SW480 (cell line): Measurements from ENCODE around the gene NANOS1.
A peak's percentile ranks its signal among the peaks of the same experiment; 100 is the strongest.

Experiments used
- DNase-seq: peaks from one replicate; pipeline ENCODE4 v3.0.0-alpha.2; 2016; ENCODE audit warnings: low spot score

NANOS1 gene

DNA sequence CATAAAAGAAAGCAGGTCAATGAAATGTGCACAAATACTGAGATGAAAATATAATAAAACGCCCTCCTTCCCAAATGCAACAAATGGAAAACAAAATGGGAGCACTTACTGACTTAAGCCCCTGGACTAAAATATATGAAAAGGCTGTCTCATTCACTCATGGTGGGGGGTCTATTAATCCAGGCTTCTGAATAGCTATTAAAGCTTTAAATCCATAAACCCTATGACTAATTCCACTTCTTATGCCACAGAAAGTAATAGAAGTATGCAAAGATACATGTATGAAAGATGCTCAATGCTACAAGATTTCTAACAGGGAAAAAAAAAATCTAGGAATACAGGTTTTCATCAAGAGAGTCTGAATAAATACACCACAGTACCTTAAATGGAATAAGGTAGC is 30.6 kb downstream of the NANOS1 start:
- DNase-seq: no peak

DNA sequence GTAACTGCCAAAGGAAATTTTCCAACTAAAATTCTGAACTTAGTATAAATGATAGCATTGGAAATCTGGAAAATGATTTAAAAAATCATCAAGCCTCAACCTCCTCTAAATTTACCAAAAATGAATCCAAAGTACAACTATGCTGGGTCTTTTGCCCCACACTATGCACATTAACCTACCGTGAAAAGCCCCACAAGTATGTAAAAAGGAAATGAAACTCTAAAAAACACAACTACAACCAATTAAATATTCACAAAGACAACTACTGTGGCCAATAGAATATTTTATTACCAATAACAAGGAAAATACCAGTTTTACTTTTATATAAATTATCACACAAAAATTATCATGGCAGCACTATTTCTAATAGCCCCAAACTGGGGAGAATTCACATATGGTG is 31.8 kb downstream of the NANOS1 start:
- no peak for DNase-seq

DNA sequence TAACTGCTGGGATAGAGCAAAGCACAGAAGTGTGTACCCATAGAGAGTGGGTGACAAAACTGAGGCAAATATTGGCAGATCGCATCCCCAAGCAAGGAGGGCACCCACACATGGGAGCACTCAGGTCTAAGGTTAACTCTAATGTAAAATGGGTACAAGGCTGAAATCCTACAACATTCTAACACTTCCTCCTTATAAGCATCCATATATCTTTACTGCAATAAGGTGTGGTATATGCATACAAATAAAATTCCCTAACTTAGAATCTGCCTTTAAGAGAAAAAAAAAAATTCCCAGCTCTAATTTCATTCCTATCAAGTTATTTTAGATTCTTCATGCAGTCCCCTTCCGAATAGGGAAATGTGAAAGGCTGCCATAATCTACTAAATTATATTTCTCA is 32.4 kb downstream of the NANOS1 start:
- no peak for DNase-seq

DNA sequence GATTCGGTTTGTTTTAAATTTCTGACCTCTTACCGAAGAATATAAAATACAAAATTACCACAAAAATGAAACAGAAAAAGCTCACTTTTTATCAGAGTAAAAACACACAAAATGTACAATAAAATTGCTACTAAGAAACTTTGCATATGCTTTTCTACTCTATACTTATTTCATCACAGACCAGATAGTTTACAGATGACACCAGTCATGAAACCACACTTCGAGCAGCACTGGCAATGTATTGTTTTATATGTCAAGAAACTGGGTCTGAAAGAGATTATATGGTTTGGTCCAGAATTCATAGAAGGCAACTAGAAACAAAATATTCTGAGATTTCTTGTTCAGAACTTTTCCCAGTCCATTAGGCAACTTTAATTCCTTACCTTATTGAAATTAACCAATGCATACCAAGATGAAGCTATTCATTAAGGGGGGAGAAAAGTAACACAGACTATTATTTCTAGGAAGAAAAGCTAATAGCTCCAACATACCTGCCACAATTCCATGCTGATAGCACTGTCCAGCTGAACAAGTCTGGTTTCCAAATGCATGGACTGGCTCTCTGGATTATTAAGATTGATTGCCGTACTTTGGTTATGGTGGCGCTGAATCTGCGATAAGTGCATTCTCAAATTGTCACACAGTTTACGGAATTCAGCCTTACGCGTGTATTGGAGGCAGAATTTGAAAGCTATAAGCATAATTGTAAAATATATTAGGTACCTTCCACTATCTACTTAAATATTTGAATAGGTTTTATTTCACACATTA is 41.1 kb downstream of the NANOS1 start:
- no peak for DNase-seq

DNA sequence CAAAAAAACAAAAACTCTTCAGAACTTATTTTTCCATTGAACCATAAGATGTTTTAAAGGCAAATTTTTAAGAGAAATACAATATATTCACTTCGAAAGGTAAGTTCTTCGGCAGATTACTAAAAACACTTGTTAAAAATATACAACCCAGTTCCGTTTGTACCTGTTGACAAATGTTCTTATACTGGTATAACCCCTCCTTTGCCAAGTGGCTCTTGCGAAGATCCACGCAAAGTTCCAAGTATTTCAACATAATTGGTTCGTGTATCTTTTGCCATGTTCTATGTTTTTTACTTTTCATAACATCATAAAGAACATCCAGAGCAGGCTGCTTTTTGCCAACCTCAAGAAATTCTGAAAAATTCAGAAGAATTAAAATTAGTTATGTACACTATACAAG is 44.1 kb downstream of the NANOS1 start:
- no peak for DNase-seq

DNA sequence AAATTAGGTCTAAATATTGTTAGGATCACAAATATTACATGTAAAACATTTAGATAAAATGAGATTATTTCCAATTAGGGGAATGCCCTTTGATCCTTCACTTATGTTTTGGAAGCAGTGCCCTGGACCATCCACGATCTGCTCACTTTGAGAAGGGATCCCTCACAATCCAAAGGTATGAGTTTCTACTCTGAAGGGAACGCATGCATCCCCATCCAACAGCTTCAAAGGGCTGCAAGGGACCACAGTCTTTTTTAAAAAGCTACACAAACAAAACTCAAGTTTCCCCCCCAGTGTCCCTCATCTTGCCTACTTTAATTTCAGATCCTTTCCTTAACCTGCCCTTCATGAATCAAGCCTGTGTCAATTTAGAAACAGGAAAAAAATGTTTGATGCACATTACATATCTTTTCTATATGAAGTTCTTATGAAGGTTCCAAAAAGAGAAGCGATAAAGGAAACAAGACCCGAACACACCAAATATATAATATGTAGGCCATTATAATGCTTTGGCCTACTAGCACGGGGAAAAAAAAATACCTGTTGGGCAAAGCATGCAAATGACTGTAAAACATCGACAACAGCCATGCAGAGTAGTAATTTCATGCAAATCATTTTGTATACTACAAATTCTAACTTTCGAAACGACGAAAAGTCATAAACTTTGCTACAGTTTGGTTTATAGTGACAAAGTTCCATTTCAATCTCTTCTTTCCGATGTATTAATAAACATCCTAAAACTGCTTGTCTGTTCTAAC is 49.1 kb downstream of the NANOS1 start:
- no peak for DNase-seq

DNA sequence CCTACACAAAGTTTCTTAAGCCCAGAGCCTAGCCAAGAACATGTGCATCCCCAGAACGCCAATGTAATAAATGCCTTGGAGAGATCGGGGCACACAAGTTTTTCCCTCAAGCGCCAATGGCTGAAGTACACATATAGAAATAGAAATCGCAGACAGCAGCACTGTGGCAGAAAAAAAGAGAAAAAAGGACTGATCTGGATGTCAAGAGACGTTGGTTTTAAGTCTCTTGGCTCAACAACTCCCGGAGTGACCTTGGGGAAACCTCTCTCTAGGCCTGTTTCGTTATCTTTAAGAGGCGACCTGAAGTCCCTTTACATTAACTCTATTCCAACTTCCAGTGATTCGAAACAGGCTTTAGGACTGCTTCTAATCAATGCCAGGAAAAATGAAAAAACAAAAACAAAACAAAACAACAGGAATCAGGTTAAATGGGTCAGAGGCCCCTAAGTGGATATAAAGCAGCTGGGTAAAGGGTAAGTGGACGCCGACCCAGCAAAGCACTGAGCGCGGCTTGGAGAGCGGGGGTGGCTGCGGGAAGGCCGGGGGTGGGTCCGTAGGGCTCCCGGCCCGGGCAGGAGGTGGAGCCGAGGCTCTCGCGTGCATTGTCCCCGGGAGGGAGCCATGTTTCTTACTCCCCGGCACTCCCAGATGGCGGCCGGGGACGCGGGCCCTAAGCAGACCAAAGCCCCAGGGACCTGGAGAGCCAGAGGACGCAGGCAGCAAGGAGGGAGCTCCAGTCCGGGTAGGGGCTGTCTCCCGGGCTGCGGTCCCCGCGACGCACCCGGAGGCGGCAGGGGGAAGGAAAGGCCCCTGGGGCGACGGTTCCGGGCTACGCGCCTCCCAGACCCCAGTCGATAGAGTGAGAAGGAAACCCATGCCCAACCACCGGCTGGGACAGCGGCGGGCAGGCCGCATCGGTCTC is 50.3 kb downstream of the NANOS1 start:
- DNase-seq: peak; percentile 74

DNA sequence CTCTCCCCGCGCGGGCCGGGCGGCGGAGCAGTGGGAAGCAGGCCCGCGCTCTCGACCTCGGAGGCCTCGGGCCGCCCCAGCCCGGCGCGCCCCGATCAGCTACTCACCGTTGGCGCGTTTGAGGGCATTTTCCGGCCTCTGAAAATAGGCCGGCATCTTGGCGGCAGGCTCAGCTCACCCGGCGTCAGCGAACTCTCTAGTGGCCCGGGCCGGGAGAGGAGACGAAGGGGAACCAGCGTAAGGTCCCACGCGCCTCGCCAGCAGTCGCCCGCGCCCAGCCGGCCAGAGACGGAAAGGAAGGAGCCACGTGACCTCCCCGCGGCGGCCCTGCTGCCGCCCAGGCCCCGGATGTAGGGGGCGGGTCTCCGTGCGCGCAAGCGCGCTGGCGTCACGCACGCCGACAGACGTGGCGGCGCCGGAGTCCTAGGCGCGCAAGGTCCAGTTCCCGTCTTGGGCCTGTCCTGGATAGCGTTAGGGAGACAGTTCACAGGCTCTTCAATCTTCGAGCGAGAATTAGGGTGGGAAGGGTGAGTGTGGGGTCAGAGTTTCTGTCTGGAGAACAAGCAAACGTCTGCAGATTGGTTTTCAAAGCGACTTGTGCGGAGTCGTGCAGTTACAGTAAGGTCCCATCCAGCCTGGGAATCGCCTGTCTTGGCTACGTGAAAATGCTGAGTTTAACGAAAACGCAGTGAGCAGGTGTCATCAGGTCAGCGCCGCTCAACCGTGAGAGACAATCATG is 51.2 kb downstream of the NANOS1 start, which contains the start of gene EIF3A:
TSS of gene EIF3A (minus strand) at position 297 of the 739 bp plus-strand sequence. CDS start at position 156, 141 bp downstream.
- peak; percentile 85 for DNase-seq
